HepG2 (cell line): ENCODE measurements around the gene SND1. TPM values are rescaled to one million over a fixed set of nuclear protein-coding genes. Genes with fewer than 3 reads are reported as not detected.

Source experiments
- ATAC-seq: fragments of 200-7000 bp; cut with Tn5 transposase; 3 replicates; pipeline ENCODE4 v1.9.1; 2020; ENCODE audit warnings: mild to moderate bottlenecking, moderate library complexity
- BruUV-seq: library from RNA; stranded (reverse); fragments of 400-500 nt; replicated peaks from 2 replicates; lab custom pipeline; 2021; lab: Mats Ljungman, UMichigan
- CTCF ChIA-PET: fragments of 300-600 bp; formaldehyde crosslinking; extraction: SDS; loops from one replicate; lab custom pipeline; 2021; ENCODE audit warnings: low total read pairs, inconsistent platforms, low intra/inter-chr PET ratio; lab: Yijun Ruan, JAX
- POLR2A ChIA-PET: fragments of 350-600 bp; sonication (Branson Sonifier 250); formaldehyde crosslinking; loops from one replicate; lab custom pipeline; 2020; ENCODE audit warnings: antibody characterized with exemption, inconsistent platforms; lab: Yijun Ruan, JAX
- DNase-seq: peaks from one replicate; pipeline ENCODE4 v3.0.0-alpha.2; 2015; ENCODE audit warnings: low spot score
- FAIRE-seq: peaks from 3 replicates; lab custom pipeline; 2011; peaks lifted over from hg19 to GRCh38; lab: Jason Lieb, UNC
- H2AFZ ChIP-seq: one replicate; pipeline ENCODE4 v1.6.1; 2011; ENCODE audit warnings: low read length, inconsistent platforms
- H3K27ac ChIP-seq: fragments of 300-600 bp; 3 replicates; pipeline ENCODE4 v1.8.0; 2011; ENCODE audit warnings: mixed run types, mild to moderate bottlenecking, mixed read lengths, low read length, inconsistent platforms; ENCODE audit not compliant: insufficient read depth; ENCODE audit errors: extremely low read length
- H3K27me3 ChIP-seq, 2 experiments: fragments of 200-600 bp in 1 of 2; 2 replicates in 1 of 2; 3 replicates in 1 of 2; pipeline versions ENCODE4 v1.6.0 to v1.8.0; 2011; ENCODE audit warnings: low read length in 2 of 2, mild to moderate bottlenecking in 2 of 2, moderate library complexity in 2 of 2, inconsistent platforms in 1 of 2; ENCODE audit not compliant: insufficient read depth in 2 of 2, control insufficient read depth in 1 of 2
- H3K36me3 ChIP-seq, 2 experiments: fragments of 200-600 bp in 1 of 2; replicated peaks in 1 of 2; 2 replicates in 1 of 2; 3 replicates in 1 of 2; pipeline versions ENCODE4 v1.5.1 to v1.8.0; 2011; ENCODE audit warnings: low read length in 2 of 2, inconsistent platforms in 1 of 2; ENCODE audit not compliant: insufficient read depth in 2 of 2, control insufficient read depth in 1 of 2
- H3K4me1 ChIP-seq: 2 replicates; pipeline ENCODE4 v1.5.1; 2012; ENCODE audit warnings: low read length, inconsistent platforms; ENCODE audit not compliant: insufficient read depth
- H3K4me2 ChIP-seq: 2 replicates; pipeline ENCODE4 v1.6.0; 2011; ENCODE audit warnings: low read depth, low read length, inconsistent platforms
- H3K4me3 ChIP-seq, 3 experiments: fragments of 200-600 bp in 1 of 3; sonication (generic), shearing (Covaris generic) in 1 of 3; replicated peaks in 1 of 3; 2 replicates each; pipeline ENCODE4 v1.5.1; 2011 to 2016; ENCODE audit warnings: low read length in 3 of 3, inconsistent platforms in 2 of 3, low read depth in 2 of 3, mild to moderate bottlenecking in 2 of 3, control low read depth in 1 of 3, mixed read lengths in 1 of 3; ENCODE audit not compliant: insufficient read depth in 1 of 3
- H3K79me2 ChIP-seq: one replicate; pipeline ENCODE4 v1.6.1; 2011; ENCODE audit warnings: low read length, inconsistent platforms; ENCODE audit not compliant: insufficient read depth
- H3K9ac ChIP-seq: 2 replicates; pipeline ENCODE4 v1.6.0; 2011; ENCODE audit warnings: mild to moderate bottlenecking, low read depth, low read length, inconsistent platforms; ENCODE audit not compliant: insufficient read depth
- H3K9me3 ChIP-seq: 2 replicates; pipeline ENCODE4 v1.5.1; 2012; ENCODE audit warnings: mild to moderate bottlenecking, low read length
- H4K20me1 ChIP-seq: 2 replicates; pipeline ENCODE4 v1.6.0; 2011; ENCODE audit warnings: inconsistent platforms, mild to moderate bottlenecking, low read length, moderate library complexity; ENCODE audit not compliant: insufficient read depth
- BHLHE40 ChIP-seq: IDR thresholded peaks from 2 replicates; pipeline ENCODE4 v1.6.1; 2011; ENCODE audit warnings: low read length, improper control_type of control experiment
- CEBPB ChIP-seq: IDR thresholded peaks from 2 replicates; pipeline ENCODE4 v1.6.1; 2011; ENCODE audit warnings: low read depth, low read length, improper control_type of control experiment, borderline replicate concordance
- CEBPG ChIP-seq: IDR thresholded peaks from 2 replicates; pipeline ENCODE4 v1.6.1; 2016
- ELF4 ChIP-seq: sonication (generic); formaldehyde crosslinking; IDR thresholded peaks from 2 replicates; pipeline ENCODE4 v1.5.0; 2020; ENCODE audit warnings: missing genetic modification reagents, mild to moderate bottlenecking, moderate library complexity, borderline replicate concordance
- FOXA3 ChIP-seq: IDR thresholded peaks from 2 replicates; pipeline ENCODE4 v1.6.1; 2016; ENCODE audit warnings: missing genetic modification reagents, missing compliant biosample characterization
- GATAD2A ChIP-seq: IDR thresholded peaks from 2 replicates; pipeline ENCODE4 v1.6.1; 2016
- JUND ChIP-seq: sonication (generic); formaldehyde crosslinking; IDR thresholded peaks from 2 replicates; pipeline ENCODE4 v1.8.0; 2022; ENCODE audit warnings: mild to moderate bottlenecking, missing genetic modification reagents
- MAF1 ChIP-seq: sonication (generic); formaldehyde crosslinking; IDR thresholded peaks from 2 replicates; pipeline ENCODE4 v1.5.0; 2020; ENCODE audit warnings: missing genetic modification reagents, borderline replicate concordance
- MAZ ChIP-seq, 2 experiments: sonication (generic) in 1 of 2; formaldehyde crosslinking in 1 of 2; IDR thresholded peaks; 2 replicates each; pipeline versions ENCODE4 v1.5.0 to v1.6.1; 2012 to 2020; ENCODE audit warnings: low read depth in 2 of 2, mild to moderate bottlenecking in 2 of 2, borderline replicate concordance in 1 of 2, improper control_type of control experiment in 1 of 2, low read length in 1 of 2, missing genetic modification reagents in 1 of 2, moderate library complexity in 1 of 2
- NR2F6 ChIP-seq, 2 experiments: IDR thresholded peaks; 2 replicates each; pipeline ENCODE4 v1.6.1; 2016; ENCODE audit warnings: antibody characterized with exemption in 1 of 2, mild to moderate bottlenecking in 1 of 2
- SIX4 ChIP-seq: sonication (generic); formaldehyde crosslinking; IDR thresholded peaks from 2 replicates; pipeline ENCODE4 v1.4.0; 2020; ENCODE audit warnings: missing genetic modification reagents
- TBX2 ChIP-seq: sonication (generic); formaldehyde crosslinking; IDR thresholded peaks from 2 replicates; pipeline ENCODE4 v1.5.0; 2020; ENCODE audit warnings: missing genetic modification reagents, mild to moderate bottlenecking, borderline replicate concordance
- ZNF296 ChIP-seq: sonication (generic); formaldehyde crosslinking; conservative IDR thresholded peaks from 2 replicates; pipeline ENCODE4 v1.5.0; 2020; ENCODE audit warnings: mild to moderate bottlenecking, missing genetic modification reagents
- ZNF430 ChIP-seq: sonication (generic); formaldehyde crosslinking; IDR thresholded peaks from 2 replicates; pipeline ENCODE4 v1.9.0; 2021; ENCODE audit warnings: mild to moderate bottlenecking, missing genetic modification reagents
- ZNF746 ChIP-seq: sonication (generic); formaldehyde crosslinking; IDR thresholded peaks from 2 replicates; pipeline ENCODE4 v1.8.0; 2022; ENCODE audit warnings: mild to moderate bottlenecking, missing genetic modification reagents
- WGBS: methylation state at CpG from one replicate; pipeline ENCODE4 v1.1.6; 2017; ENCODE audit warnings: low lambda C conversion rate; 5-methylcytosine and 5-hydroxymethylcytosine counted together
- in situ Hi-C: cut with HindIII; loops from 2 replicates; pipeline ENCODE4 v1.10.0; 2017; ENCODE audit warnings: low pct_unique_long_range_greater_than_20kb; ENCODE audit not compliant: extremely low pct_ligation_motif_present
- intact Hi-C: fragments of 100-400 bp; cut with micrococcal nuclease; formaldehyde crosslinking; loops from one replicate; pipeline ENCODE4 v1.10.0; 2022; ENCODE audit not compliant: unreplicated experiment
- polyA plus RNA-seq, 8 experiments: library from polyadenylated mRNA; depleted of rRNA in 3 of 8; stranded (reverse) in 7 of 8; unstranded in 1 of 8; fragments of >200 nt; fragmentation: Illumina TruSeq in 4 of 8; extraction: Trizol in 4 of 8; gene quantifications; 2 replicates each; pipeline versions ENCODE4 v1.2.1 to v1.2.3, GENCODE V29; 2011 to 2016; ENCODE audit warnings: low read depth in 4 of 8, missing spikeins in 1 of 8, mixed read lengths in 1 of 8; ENCODE audit not compliant: insufficient read depth in 1 of 8
- total RNA-seq, 5 experiments: library from RNA; depleted of rRNA; stranded (reverse); fragments of >200 nt; fragmentation: Illumina TruSeq; extraction: Trizol; gene quantifications; 2 replicates each; pipeline ENCODE4 v1.2.3, GENCODE V29; 2016; ENCODE audit warnings: low read depth in 1 of 5
- TF ChIP-seq, protein P1 (sequence below): sonication (generic); formaldehyde crosslinking; IDR thresholded peaks from 2 replicates; pipeline ENCODE4 v1.5.0; 2020; ENCODE audit warnings: missing genetic modification reagents
- TF ChIP-seq, protein P2 (sequence below): IDR thresholded peaks from 2 replicates; pipeline ENCODE4 v1.4.0; 2020; ENCODE audit warnings: mild to moderate bottlenecking, missing genetic modification reagents
- TF ChIP-seq, protein P3 (sequence below): sonication (generic); formaldehyde crosslinking; IDR thresholded peaks from 2 replicates; pipeline ENCODE4 v1.4.0; 2020; ENCODE audit warnings: missing genetic modification reagents

Gene SND1
- total and polyA plus RNA-seq, 2 of the 13 experiments (the other 11 are each of a cell fraction or from before 2014, with no cell fraction given), result 110 to 182 TPM

DNA sequence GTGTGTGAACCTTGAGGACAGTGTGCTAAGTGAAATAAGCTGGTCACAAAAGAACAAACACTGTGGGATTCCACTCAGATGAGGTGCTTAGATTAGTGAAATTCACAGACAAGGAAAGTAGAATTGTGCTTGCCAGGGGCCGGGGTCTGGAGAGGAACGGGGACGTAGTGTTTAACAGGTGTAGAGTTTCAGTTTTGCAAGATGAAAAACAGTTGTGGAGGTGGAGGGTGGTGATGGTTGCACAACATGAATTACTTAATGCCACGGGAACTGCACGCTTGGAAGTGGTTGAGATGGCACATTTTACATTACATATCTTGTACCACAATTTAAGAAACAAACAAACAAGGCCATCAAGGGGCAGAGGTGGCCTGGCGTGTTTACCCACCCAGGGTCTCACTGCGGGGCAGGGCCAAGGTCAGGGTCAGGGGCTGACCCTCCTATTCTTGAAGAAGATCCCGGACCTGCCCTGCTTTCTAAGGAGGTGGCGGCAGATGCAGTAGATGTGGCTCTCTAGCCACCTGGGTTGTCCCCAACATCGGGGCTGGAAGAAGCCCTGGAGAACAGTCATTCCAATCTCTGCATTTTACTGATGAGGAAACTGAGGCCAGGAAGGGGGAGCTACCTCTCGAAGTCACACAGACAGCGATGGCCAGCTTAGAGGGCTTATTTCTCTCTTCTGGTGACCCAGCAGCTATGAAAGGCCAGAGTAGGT, 470.7 kb downstream of the SND1 start:
- Histone ChIP-seq H3K27ac (no peak overlapping the region), H3K9ac (no peak overlapping the region), H3K4me3 (no peak overlapping the region), H3K4me2 (peak overlapping the region; percentile 51), H3K36me3 (no peaks in the 10 kb centered on the region), H3K79me2 (no peaks in the 10 kb centered on the region), H2AFZ (no peak overlapping the region), H4K20me1 (no peaks in the 10 kb centered on the region), H3K9me3 (no peaks in the 10 kb centered on the region), H3K4me1 (peaks cover 17% of the 10 kb centered on the region), H3K27me3 (peaks cover 0 to 37% of the 10 kb centered on the region in 2 experiments; a peak in 3 of 5 replicates)
- peak; percentile 65 for ATAC-seq
- ChIA-PET POLR2A (interaction anchor here (0.8 kb wide), 1 partner anchor 13 kb away, joined by 3 read pairs; no protein-coding TSS in a partner anchor), CTCF (no interaction called here)
- FAIRE-seq, result no peak
- no TSS peak for BruUV-seq
- DNase-seq, result no peak
- WGBS, result 2% methylated on average over 10 of the region's 12 CpGs
- in situ Hi-C loops, result no loop called here
- intact Hi-C loops, result no loop called here
- no peak for TF ChIP-seq ZNF430 (CRISPR knock-in tag)
- TF ChIP-seq JUND (CRISPR knock-in tag), result no peak
- TF ChIP-seq CEBPB, result peak; percentile 90
- TF ChIP-seq, protein P1, sequence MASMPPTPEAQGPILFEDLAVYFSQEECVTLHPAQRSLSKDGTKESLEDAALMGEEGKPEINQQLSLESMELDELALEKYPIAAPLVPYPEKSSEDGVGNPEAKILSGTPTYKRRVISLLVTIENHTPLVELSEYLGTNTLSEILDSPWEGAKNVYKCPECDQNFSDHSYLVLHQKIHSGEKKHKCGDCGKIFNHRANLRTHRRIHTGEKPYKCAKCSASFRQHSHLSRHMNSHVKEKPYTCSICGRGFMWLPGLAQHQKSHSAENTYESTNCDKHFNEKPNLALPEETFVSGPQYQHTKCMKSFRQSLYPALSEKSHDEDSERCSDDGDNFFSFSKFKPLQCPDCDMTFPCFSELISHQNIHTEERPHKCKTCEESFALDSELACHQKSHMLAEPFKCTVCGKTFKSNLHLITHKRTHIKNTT, result no peak
- TF ChIP-seq BHLHE40, result peak; percentile 17; the same call in 1 of the 2 replicates
- peak; percentile 58 for TF ChIP-seq GATAD2A
- no peak for TF ChIP-seq MAZ (IDR thresholded peaks at IDR 0.05; ENCODE audit: borderline replicate concordance, low read depth, low read length)
- TF ChIP-seq MAZ (CRISPR knock-in tag; IDR thresholded peaks at IDR 0.05; ENCODE audit: low read depth), result 0 out of 2 replicates have a peak, but pooled peaks have one; percentile 20
- TF ChIP-seq FOXA3 (CRISPR knock-in tag), result 0 out of 2 replicates have a peak, but pooled peaks have one; percentile 5
- no peak for TF ChIP-seq MAF1 (CRISPR knock-in tag)
- TF ChIP-seq ELF4 (CRISPR knock-in tag), result no peak
- TF ChIP-seq ZNF746 (CRISPR knock-in tag), result 0 out of 2 replicates have a peak, but pooled peaks have one; percentile 23
- peak; percentile 75; the same call in 1 of the 2 replicates for TF ChIP-seq SIX4 (CRISPR knock-in tag)
- TF ChIP-seq ZNF296 (CRISPR knock-in tag), result no peak
- TF ChIP-seq NR2F6 (IDR thresholded peaks at IDR 0.05), result no peak
- TF ChIP-seq NR2F6 (CRISPR knock-in tag; IDR thresholded peaks at IDR 0.05), result peak; percentile 29; the same call in 1 of the 2 replicates
- TF ChIP-seq CEBPG (CRISPR knock-in tag), result peak; percentile 70
- TF ChIP-seq, protein P2, sequence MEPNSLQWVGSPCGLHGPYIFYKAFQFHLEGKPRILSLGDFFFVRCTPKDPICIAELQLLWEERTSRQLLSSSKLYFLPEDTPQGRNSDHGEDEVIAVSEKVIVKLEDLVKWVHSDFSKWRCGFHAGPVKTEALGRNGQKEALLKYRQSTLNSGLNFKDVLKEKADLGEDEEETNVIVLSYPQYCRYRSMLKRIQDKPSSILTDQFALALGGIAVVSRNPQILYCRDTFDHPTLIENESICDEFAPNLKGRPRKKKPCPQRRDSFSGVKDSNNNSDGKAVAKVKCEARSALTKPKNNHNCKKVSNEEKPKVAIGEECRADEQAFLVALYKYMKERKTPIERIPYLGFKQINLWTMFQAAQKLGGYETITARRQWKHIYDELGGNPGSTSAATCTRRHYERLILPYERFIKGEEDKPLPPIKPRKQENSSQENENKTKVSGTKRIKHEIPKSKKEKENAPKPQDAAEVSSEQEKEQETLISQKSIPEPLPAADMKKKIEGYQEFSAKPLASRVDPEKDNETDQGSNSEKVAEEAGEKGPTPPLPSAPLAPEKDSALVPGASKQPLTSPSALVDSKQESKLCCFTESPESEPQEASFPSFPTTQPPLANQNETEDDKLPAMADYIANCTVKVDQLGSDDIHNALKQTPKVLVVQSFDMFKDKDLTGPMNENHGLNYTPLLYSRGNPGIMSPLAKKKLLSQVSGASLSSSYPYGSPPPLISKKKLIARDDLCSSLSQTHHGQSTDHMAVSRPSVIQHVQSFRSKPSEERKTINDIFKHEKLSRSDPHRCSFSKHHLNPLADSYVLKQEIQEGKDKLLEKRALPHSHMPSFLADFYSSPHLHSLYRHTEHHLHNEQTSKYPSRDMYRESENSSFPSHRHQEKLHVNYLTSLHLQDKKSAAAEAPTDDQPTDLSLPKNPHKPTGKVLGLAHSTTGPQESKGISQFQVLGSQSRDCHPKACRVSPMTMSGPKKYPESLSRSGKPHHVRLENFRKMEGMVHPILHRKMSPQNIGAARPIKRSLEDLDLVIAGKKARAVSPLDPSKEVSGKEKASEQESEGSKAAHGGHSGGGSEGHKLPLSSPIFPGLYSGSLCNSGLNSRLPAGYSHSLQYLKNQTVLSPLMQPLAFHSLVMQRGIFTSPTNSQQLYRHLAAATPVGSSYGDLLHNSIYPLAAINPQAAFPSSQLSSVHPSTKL, result 0 out of 2 replicates have a peak, but pooled peaks have one; percentile 10
- 0 out of 2 replicates have a peak, but pooled peaks have one; percentile 15 for TF ChIP-seq TBX2 (CRISPR knock-in tag)
- TF ChIP-seq, protein P3, sequence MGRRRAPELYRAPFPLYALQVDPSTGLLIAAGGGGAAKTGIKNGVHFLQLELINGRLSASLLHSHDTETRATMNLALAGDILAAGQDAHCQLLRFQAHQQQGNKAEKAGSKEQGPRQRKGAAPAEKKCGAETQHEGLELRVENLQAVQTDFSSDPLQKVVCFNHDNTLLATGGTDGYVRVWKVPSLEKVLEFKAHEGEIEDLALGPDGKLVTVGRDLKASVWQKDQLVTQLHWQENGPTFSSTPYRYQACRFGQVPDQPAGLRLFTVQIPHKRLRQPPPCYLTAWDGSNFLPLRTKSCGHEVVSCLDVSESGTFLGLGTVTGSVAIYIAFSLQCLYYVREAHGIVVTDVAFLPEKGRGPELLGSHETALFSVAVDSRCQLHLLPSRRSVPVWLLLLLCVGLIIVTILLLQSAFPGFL (CRISPR knock-in tag), result no peak
